ENCODE measurements around the gene MFN2. TPM values are rescaled to one million over a fixed set of nuclear protein-coding genes. Genes with fewer than 3 reads are reported as not detected.

MFN2 gene
- total and polyA plus RNA-seq, 2 of the 8 experiments (the other 6 are each of a cell fraction or from before 2014, with no cell fraction given) = 34.0 to 62.5 TPM

- Histone ChIP-seq H3K23ac (ENCODE audit: insufficient read length) (no peak overlapping the region), H2AK5ac (ENCODE audit: low read depth, low read length) (no peak overlapping the region), H3K9ac (replicated peaks in 1 of 4; ENCODE audit: extremely low read depth in 1 of 4, low read depth in 3 of 4, low read length in 3 of 4) (no peak overlapping the region), H3K4me3 (ENCODE audit: extremely low read depth in 1 of 4, insufficient read depth in 2 of 4, low read depth in 3 of 4, low read length in 4 of 4) (no peak overlapping the region), H4K91ac (replicated peaks; ENCODE audit: insufficient read length, low read length) (no peak overlapping the region), H4K20me1 (replicated peaks in 1 of 2; ENCODE audit: control insufficient read depth in 1 of 2, insufficient read depth in 2 of 2, low read length in 2 of 2) (peaks cover 2 to 15% of the 10 kb centered on the region in 2 experiments), H3K4ac (replicated peaks; ENCODE audit: insufficient read length, low read depth, low read length) (no peak overlapping the region), H4K8ac (ENCODE audit: extremely low read depth, insufficient read depth, low read length) (no peak overlapping the region), H2BK120ac (replicated peaks; ENCODE audit: low read depth, low read length) (no peak overlapping the region), H3K27me3 (replicated peaks in 1 of 4; ENCODE audit: control insufficient read depth in 3 of 4, extremely low read depth in 1 of 4, insufficient read depth in 3 of 4, low read length in 3 of 4) (no peaks in the 10 kb centered on the region), H3K27ac (ENCODE audit: low read depth, low read length) (no peak overlapping the region), H2BK15ac (ENCODE audit: low read length) (no peak overlapping the region), H4K5ac (ENCODE audit: insufficient read length, low read depth, low read length) (no peak overlapping the region), H3K36me3 (ENCODE audit: control insufficient read depth in 2 of 4, insufficient read depth in 4 of 4, low read length in 3 of 4) (peaks cover 12 to 27% (median 20%) of the 10 kb centered on the region in 4 experiments; a peak in 7 of 8 replicates), H3K4me2 (ENCODE audit: insufficient read depth in 1 of 2, low read depth in 2 of 2, low read length in 2 of 2) (no peak overlapping the region), H3K18ac (ENCODE audit: extremely low read depth, low read length) (no peak overlapping the region), H3K9me3 (ENCODE audit: insufficient read depth in 2 of 2, low read depth in 1 of 2, low read length in 1 of 2) (no peaks in the 10 kb centered on the region), H2BK5ac (ENCODE audit: low read depth, low read length) (no peak overlapping the region), H3K79me1 (ENCODE audit: low read depth, low read length) (peaks cover 10% of the 10 kb centered on the region), H3K79me2 (ENCODE audit: control insufficient read depth in 1 of 2, insufficient read depth in 2 of 2, low read length in 2 of 2) (peaks cover 6 to 62% of the 10 kb centered on the region in 2 experiments; a peak in 3 of 4 replicates), H3K14ac (ENCODE audit: insufficient read length) (no peak overlapping the region), H3K56ac (replicated peaks; ENCODE audit: insufficient read length, low read depth, low read length) (no peak overlapping the region), H2BK12ac (ENCODE audit: low read depth, low read length) (no peak overlapping the region), H2BK20ac (ENCODE audit: low read length) (no peak overlapping the region), H2AFZ (ENCODE audit: low read length) (no peak overlapping the region), H3K4me1 (replicated peaks in 1 of 4; ENCODE audit: control insufficient read depth in 3 of 4, insufficient read depth in 4 of 4, low read length in 3 of 4) (peaks cover 0 to 5% (median 2%) of the 10 kb centered on the region in 4 experiments; a peak in 3 of 7 replicates), H3K23me2 (ENCODE audit: low read depth, low read length) (peaks cover 11% of the 10 kb centered on the region)
- CTCF ChIA-PET (ENCODE audit: partially characterized antibody) = interaction anchor here (0.6 to 1.3 kb wide), 6 partner anchors 10 to 76 kb away, joined by 3 to 8 read pairs (median 4); no protein-coding TSS in a partner anchor
- DNase-seq (ENCODE audit: low read depth in 1 of 2, low spot score in 2 of 2) (no peak), FAIRE-seq (no peak)
- POLR2A ChIA-PET (ENCODE audit: partially characterized antibody) = interaction anchor here (1.3 to 9.9 kb wide), 2 partner anchors 17 to 73 kb away, joined by 3 to 144 read pairs; no protein-coding TSS in a partner anchor
- 95% methylated on average over 5 of the region's 5 CpGs; no CpG with 5 or more reads in 1 of the 2 experiments for WGBS, 2 experiments (ENCODE audit: extremely low coverage in 1 of 2, insufficient coverage in 1 of 2, insufficient read length in 1 of 2, insufficient replicate concordance in 2 of 2, low coverage in 1 of 2, low lambda C conversion rate in 2 of 2, missing lambda C conversion rate in 1 of 2)
- TF ChIP-seq USF2 (IDR thresholded peaks at IDR 0.05; ENCODE audit: low read length) (no peak), CTBP2 (IDR thresholded peaks at IDR 0.05; ENCODE audit: borderline replicate concordance, insufficient read depth, insufficient read length, low read length) (no peak), BCL11A (IDR thresholded peaks at IDR 0.05; ENCODE audit: low read depth in 2 of 2, low read length in 2 of 2) (no peak)
Observed at GRCh38 chr1:11984121-11984520, 3.9 kb downstream of the MFN2 start.

All from H1 (cell line).